ENCODE measurements around the gene POU4F3. TPM values are rescaled to one million over a fixed set of nuclear protein-coding genes. Genes with fewer than 3 reads are reported as not detected.

The POU4F3 gene
- total RNA-seq, 2 donors from 2014 or later, result 0.27 to 0.46 TPM

- peaks cover 100% of the 10 kb centered on the region for H3K27me3 Mint-ChIP-seq (ENCODE audit: insufficient read depth)
- Histone ChIP-seq H3K27ac (ENCODE audit: low read depth, low read length) (no peak overlapping the region), H3K4me3 (ENCODE audit: low read length) (no peak overlapping the region), H3K27me3 (ENCODE audit: control insufficient read depth, insufficient read depth, low read length, poor library complexity, severe bottlenecking) (peaks cover 100% of the 10 kb centered on the region), H3K9me3 (ENCODE audit: control insufficient read depth, low read length) (no peaks in the 10 kb centered on the region), H3K36me3 (ENCODE audit: control insufficient read depth, insufficient read depth, low read length) (no peaks in the 10 kb centered on the region), H3K4me1 (ENCODE audit: control insufficient read depth, insufficient read depth, low read length) (peaks cover 7% of the 10 kb centered on the region), H3K9ac (ENCODE audit: extremely low read depth, low read length, poor library complexity, severe bottlenecking) (no peak overlapping the region)
- H3K36me3 Mint-ChIP-seq (ENCODE audit: low read depth), result no peaks in the 10 kb centered on the region
- H3K27ac Mint-ChIP-seq, result no peak overlapping the region
- peak; percentile 76 for DNase-seq
- 6 to 8% methylated on average over 20 to 46 of the region's 46 CpGs for WGBS, 2 experiments (ENCODE audit: insufficient coverage in 1 of 2, insufficient read length in 1 of 2)
- no peak for TF ChIP-seq CTCF (conservative IDR thresholded peaks at IDR 0.05)
- no peaks in the 10 kb centered on the region for H3K9me3 Mint-ChIP-seq
- H3K4me1 Mint-ChIP-seq, result peaks cover 18% of the 10 kb centered on the region
- no peak overlapping the region for H3K4me3 Mint-ChIP-seq
These were observed 4.5 kb downstream of the POU4F3 start for GRCh38 chr5:146342882-146343865.

- Histone ChIP-seq H3K27me3 (ENCODE audit: control insufficient read depth, insufficient read depth, low read length, poor library complexity, severe bottlenecking) (peaks cover 100% of the 10 kb centered on the region), H3K9ac (ENCODE audit: extremely low read depth, low read length, poor library complexity, severe bottlenecking) (no peak overlapping the region), H3K27ac (ENCODE audit: low read depth, low read length) (no peak overlapping the region), H3K4me1 (ENCODE audit: control insufficient read depth, insufficient read depth, low read length) (peaks cover 4% of the 10 kb centered on the region), H3K9me3 (ENCODE audit: control insufficient read depth, low read length) (no peaks in the 10 kb centered on the region), H3K36me3 (ENCODE audit: control insufficient read depth, insufficient read depth, low read length) (no peaks in the 10 kb centered on the region), H3K4me3 (ENCODE audit: low read length) (peak overlapping the region; percentile 64)
- Mint-ChIP-seq H3K36me3 (ENCODE audit: low read depth) (no peaks in the 10 kb centered on the region), H3K4me3 (peak overlapping the region; percentile 56), H3K27me3 (ENCODE audit: insufficient read depth) (peaks cover 100% of the 10 kb centered on the region), H3K27ac (no peak overlapping the region), H3K9me3 (no peaks in the 10 kb centered on the region), H3K4me1 (peaks cover 12% of the 10 kb centered on the region)
- TF ChIP-seq CTCF (conservative IDR thresholded peaks at IDR 0.05), result no peak
- DNase-seq, result peak; percentile 95
- WGBS, 2 experiments (ENCODE audit: insufficient coverage in 1 of 2, insufficient read length in 1 of 2), result 7 to 8% methylated on average over 15 to 27 of the region's 31 CpGs
These were observed 5.8 kb downstream of the POU4F3 start for GRCh38 chr5:146344155-146345118.

- Histone ChIP-seq H3K4me1 (ENCODE audit: control insufficient read depth, insufficient read depth, low read length) (no peaks in the 10 kb centered on the region), H3K9ac (ENCODE audit: extremely low read depth, low read length, poor library complexity, severe bottlenecking) (no peak overlapping the region), H3K36me3 (ENCODE audit: control insufficient read depth, insufficient read depth, low read length) (no peaks in the 10 kb centered on the region), H3K9me3 (ENCODE audit: control insufficient read depth, low read length) (no peaks in the 10 kb centered on the region), H3K4me3 (ENCODE audit: low read length) (peak overlapping the region; percentile 71), H3K27me3 (ENCODE audit: control insufficient read depth, insufficient read depth, low read length, poor library complexity, severe bottlenecking) (peaks cover 100% of the 10 kb centered on the region), H3K27ac (ENCODE audit: low read depth, low read length) (no peak overlapping the region)
- H3K9me3 Mint-ChIP-seq, result no peaks in the 10 kb centered on the region
- TF ChIP-seq CTCF (conservative IDR thresholded peaks at IDR 0.05), result no peak
- DNase-seq, result no peak
- peaks cover 7% of the 10 kb centered on the region for H3K4me1 Mint-ChIP-seq
- H3K27ac Mint-ChIP-seq, result no peak overlapping the region
- H3K27me3 Mint-ChIP-seq (ENCODE audit: insufficient read depth), result peaks cover 100% of the 10 kb centered on the region
- 0 to 1% methylated on average over 5 to 12 of the region's 12 CpGs for whole genome bisulfite sequencing, 2 experiments (ENCODE audit: insufficient coverage in 1 of 2, insufficient read length in 1 of 2)
- no peaks in the 10 kb centered on the region for H3K36me3 Mint-ChIP-seq (ENCODE audit: low read depth)
- H3K4me3 Mint-ChIP-seq, result peak overlapping the region; percentile 56
These were observed 6.6 kb downstream of the POU4F3 start for GRCh38 chr5:146345240-146345577.
